K562 (cell line): ENCODE data around the gene CSNK1G1. TPM values are rescaled to one million over a fixed set of nuclear protein-coding genes. Genes with fewer than 3 reads are reported as not detected.

ENCODE experiments used
- COPS2 ChIP-seq: fragments of 450-650 bp; conservative IDR thresholded peaks from 2 replicates; pipeline ENCODE4 v1.6.1; 2016; ENCODE audit warnings: mild to moderate bottlenecking, moderate library complexity
- CREB5 ChIP-seq: fragments of 250-450 bp; sonication (Bioruptor Pico); IDR thresholded peaks from 2 replicates; pipeline ENCODE4 v1.5.0; 2020; ENCODE audit warnings: mild to moderate bottlenecking
- ELF1 ChIP-seq: fragments of 200-800 bp; sonication (Bioruptor generic); IDR thresholded peaks from 2 replicates; pipeline ENCODE4 v1.6.1; 2016; ENCODE audit warnings: missing genetic modification characterization, missing compliant biosample characterization
- GTF2F1 ChIP-seq: IDR thresholded peaks from 2 replicates; pipeline ENCODE4 v1.6.1; 2011; ENCODE audit warnings: low read depth, low read length, improper control_type of control experiment
- HBP1 ChIP-seq: fragments of 450-650 bp; formaldehyde crosslinking; IDR thresholded peaks from 2 replicates; pipeline ENCODE4 v1.4.0; 2022; ENCODE audit warnings: missing genetic modification characterization
- HCFC1 ChIP-seq: IDR thresholded peaks from 2 replicates; pipeline ENCODE4 v1.6.1; 2012; ENCODE audit warnings: low read depth, low read length, improper control_type of control experiment
- IRF1 ChIP-seq: sonication (generic); formaldehyde crosslinking; IDR thresholded peaks from 2 replicates; pipeline ENCODE4 v1.8.0; 2022; ENCODE audit warnings: missing genetic modification reagents, mild to moderate bottlenecking, borderline replicate concordance
- MAFF ChIP-seq: IDR thresholded peaks from 2 replicates; pipeline ENCODE4 v1.6.1; 2012; ENCODE audit warnings: low read length, improper control_type of control experiment
- MCM7 ChIP-seq, 2 experiments: fragments of 450-650 bp; IDR thresholded peaks; 2 replicates each; pipeline ENCODE4 v1.6.1; 2016 to 2018
- MLLT1 ChIP-seq, 2 experiments: fragments of 450-650 bp; IDR thresholded peaks; 2 replicates each; pipeline ENCODE4 v1.6.1; 2016
- NBN ChIP-seq: fragments of 450-650 bp; IDR thresholded peaks from 2 replicates; pipeline ENCODE4 v1.6.1; 2016; ENCODE audit warnings: low read depth, mild to moderate bottlenecking
- POLR3G ChIP-seq: IDR thresholded peaks from 2 replicates; pipeline ENCODE4 v1.6.1; 2011; ENCODE audit not compliant: insufficient read length, insufficient replicate concordance; ENCODE audit errors: extremely low read depth
- RAD51 ChIP-seq: fragments of 450-650 bp; IDR thresholded peaks from 2 replicates; pipeline ENCODE4 v1.7.1; 2016; ENCODE audit warnings: low read depth, mild to moderate bottlenecking, borderline replicate concordance
- SMAD4 ChIP-seq: fragments of 250-450 bp; sonication (Bioruptor Pico); conservative IDR thresholded peaks from 2 replicates; pipeline ENCODE4 v1.8.0; 2021; ENCODE audit warnings: inconsistent platforms, mild to moderate bottlenecking, moderate library complexity
- SMARCB1 ChIP-seq: IDR thresholded peaks from 2 replicates; pipeline ENCODE4 v1.6.1; 2011; ENCODE audit warnings: improper control_type of control experiment, low read depth; ENCODE audit not compliant: insufficient read length
- TFE3 ChIP-seq: fragments of 450-650 bp; formaldehyde crosslinking; IDR thresholded peaks from 2 replicates; pipeline ENCODE4 v1.4.0; 2020; ENCODE audit warnings: mild to moderate bottlenecking, mixed read lengths
- ZC3H8 ChIP-seq: fragments of 450-650 bp; IDR thresholded peaks from 2 replicates; pipeline ENCODE4 v1.6.1; 2017
- ZNF184 ChIP-seq: sonication (generic); formaldehyde crosslinking; IDR thresholded peaks from 2 replicates; pipeline ENCODE4 v1.5.0; 2020; ENCODE audit warnings: missing genetic modification reagents
- ZNF707 ChIP-seq: fragments of 250-450 bp; sonication (Bioruptor Pico); conservative IDR thresholded peaks from 2 replicates; pipeline ENCODE4 v1.8.0; 2022; ENCODE audit warnings: inconsistent platforms, mild to moderate bottlenecking, moderate library complexity
- ZNF717 ChIP-seq: fragments of 250-450 bp; sonication (Bioruptor Pico); IDR thresholded peaks from 2 replicates; pipeline ENCODE4 v1.5.0; 2021
- polyA plus RNA-seq, 8 experiments: library from polyadenylated mRNA; depleted of rRNA in 4 of 8; stranded (reverse) in 5 of 8; unstranded in 3 of 8; fragments of >200 nt; fragmentation: Nextera tagmentation in 2 of 8; fragmentation: Illumina TruSeq in 1 of 8; extraction: Ambion mirVana in 2 of 8; extraction: Trizol in 1 of 8; gene quantifications; 2 replicates each; pipeline versions ENCODE4 v1.2.1 to v1.2.3, GENCODE V29; 2011 to 2014; ENCODE audit warnings: inconsistent platforms in 1 of 8, missing spikeins in 1 of 8
- total RNA-seq, 7 experiments: library from RNA; depleted of rRNA in 6 of 7; stranded (reverse); fragments of >200 nt in 6 of 7; fragmentation: Illumina TruSeq in 2 of 7; extraction: Trizol in 2 of 7; gene quantifications; 2 replicates each; pipeline versions ENCODE4 v1.2.1 to v1.2.3, GENCODE V29; 2011 to 2021; ENCODE audit warnings: low replicate concordance in 1 of 7

CSNK1G1 gene
- total and polyA plus RNA-seq, 9 of the 15 experiments (the other 6 are each of a cell fraction or from before 2014, with no cell fraction given) = 4.5 to 18.5 (median 9.5) TPM

- TF ChIP-seq CREB5 (CRISPR knock-in tag) (no peak), ZNF184 (CRISPR knock-in tag) (no peak), GTF2F1 (no peak), POLR3G (no peak), IRF1 (CRISPR knock-in tag) (no peak), SMARCB1 (no peak), SMAD4 (CRISPR knock-in tag) (no peak), HCFC1 (peak; percentile 76), HBP1 (CRISPR knock-in tag) (peak; percentile 83), MCM7 (IDR thresholded peaks at IDR 0.05) (no peak), ZNF717 (CRISPR knock-in tag) (no peak), ELF1 (tag) (peak; percentile 100), MAFF (no peak), MLLT1 (IDR thresholded peaks at IDR 0.05) (no peak), TFE3 (CRISPR knock-in tag) (no peak), ZC3H8 (no peak), RAD51 (no peak), NBN (peak; percentile 68; the same call in 1 of the 2 replicates), COPS2 (no peak), ZNF707 (CRISPR knock-in tag) (no peak)
These were observed at the start of gene CSNK1G1 (continued) for GRCh38 chr15:64355944-64356709.
